ENCODE results near the gene CCDC152. TPM values are rescaled to one million over a fixed set of nuclear protein-coding genes. Genes with fewer than 3 reads are reported as not detected.

CCDC152 gene
- total and polyA plus RNA-seq, 2 of the 13 experiments (the other 11 are each of a cell fraction or from before 2014, with no cell fraction given): 0.20 to 0.36 TPM

GRCh38 chr5:42811591-42812446 is 55.2 kb downstream of the CCDC152 start, which contains the start of gene SELENOP (continued):
- TF ChIP-seq ZNF362 (CRISPR knock-in tag; IDR thresholded peaks at IDR 0.05; ENCODE audit: borderline replicate concordance): peak; percentile 96
- TF ChIP-seq ZNF326 (CRISPR knock-in tag; IDR thresholded peaks at IDR 0.05; ENCODE audit: borderline replicate concordance): no peak
- TF ChIP-seq ZNF781 (CRISPR knock-in tag; IDR thresholded peaks at IDR 0.05; ENCODE audit: borderline replicate concordance, not compliant biosample characterization): peak; percentile 37
- TF ChIP-seq ZNF530 (CRISPR knock-in tag; IDR thresholded peaks at IDR 0.05; ENCODE audit: low read depth): no peak
- TF ChIP-seq NR2F1 (CRISPR knock-in tag; IDR thresholded peaks at IDR 0.05): peak; percentile 73 to 75
- TF ChIP-seq EP300 (IDR thresholded peaks at IDR 0.05; ENCODE audit: low read depth in 2 of 2, low read length in 2 of 2): peak; percentile 84 to 96
- TF ChIP-seq EP300 (CRISPR knock-in tag; IDR thresholded peaks at IDR 0.05; ENCODE audit: borderline replicate concordance): peak; percentile 89
- TF ChIP-seq ZNF451 (CRISPR knock-in tag; IDR thresholded peaks at IDR 0.05): no peak
- peak; percentile 75; the same call in 1 of the 2 replicates for TF ChIP-seq PPARG (CRISPR knock-in tag; conservative IDR thresholded peaks at IDR 0.05)
- peak; percentile 84; the same call in 1 of the 2 replicates for TF ChIP-seq ZNF614 (CRISPR knock-in tag; IDR thresholded peaks at IDR 0.05; ENCODE audit: borderline replicate concordance)
- TF ChIP-seq HES4 (CRISPR knock-in tag; IDR thresholded peaks at IDR 0.05; ENCODE audit: borderline replicate concordance): no peak
- no peak; the same call in none of the 2 replicates for TF ChIP-seq ZFY (CRISPR knock-in tag; IDR thresholded peaks at IDR 0.05)
- TF ChIP-seq SKIL (CRISPR knock-in tag; IDR thresholded peaks at IDR 0.05; ENCODE audit: borderline replicate concordance): peak; percentile 64; the same call in 1 of the 2 replicates
- no peak for TF ChIP-seq ZNF691 (CRISPR knock-in tag; IDR thresholded peaks at IDR 0.05; ENCODE audit: borderline replicate concordance, low read depth)
- TF ChIP-seq ZFYVE20 (CRISPR knock-in tag; IDR thresholded peaks at IDR 0.05; ENCODE audit: borderline replicate concordance, low read depth): no peak
- no peak for TF ChIP-seq ZBTB14 (CRISPR knock-in tag; IDR thresholded peaks at IDR 0.05)
- no peak for TF ChIP-seq MYC (CRISPR knock-in tag; IDR thresholded peaks at IDR 0.05; ENCODE audit: borderline replicate concordance)
- TF ChIP-seq ZNF558 (CRISPR knock-in tag; IDR thresholded peaks at IDR 0.05; ENCODE audit: borderline replicate concordance): no peak
- TF ChIP-seq CENPBD1 (CRISPR knock-in tag; IDR thresholded peaks at IDR 0.05; ENCODE audit: borderline replicate concordance, low read depth): peak; percentile 6; the same call in 1 of the 2 replicates

All from HepG2 (cell line).